GM12878 (cell line): Measurements from ENCODE around the gene CDC42SE1. TPM values are rescaled to one million over a fixed set of nuclear protein-coding genes. Genes with fewer than 3 reads are reported as not detected.

Experiments used
- CBX3 ChIP-seq: fragments of 200-600 bp; sonication (generic); IDR thresholded peaks from 2 replicates; pipeline ENCODE4 v1.6.1; 2016; ENCODE audit warnings: low read depth, borderline replicate concordance
- CBX5 ChIP-seq: sonication (generic); IDR thresholded peaks from 2 replicates; pipeline ENCODE4 v1.6.1; 2016; ENCODE audit warnings: low read depth, moderate library complexity, mild to moderate bottlenecking, inconsistent platforms
- CHD2 ChIP-seq: IDR thresholded peaks from 2 replicates; pipeline ENCODE4 v1.6.1; 2011; ENCODE audit warnings: low read depth, low read length, improper control_type of control experiment, borderline replicate concordance
- CHD4 ChIP-seq: fragments of 200-600 bp; sonication (generic); IDR thresholded peaks from 2 replicates; pipeline ENCODE4 v1.6.1; 2016; ENCODE audit warnings: mild to moderate bottlenecking
- EED ChIP-seq: sonication (generic); IDR thresholded peaks from 2 replicates; pipeline ENCODE4 v1.6.1; 2016; ENCODE audit warnings: antibody characterized with exemption, low read depth
- EZH2 ChIP-seq: IDR thresholded peaks from 2 replicates; pipeline ENCODE4 v1.6.1; 2012; ENCODE audit warnings: low read depth, mild to moderate bottlenecking, control low read depth, inconsistent platforms, low read length, borderline replicate concordance; ENCODE audit not compliant: control insufficient read depth
- HCFC1 ChIP-seq: fragments of 150-350 bp; IDR thresholded peaks from 2 replicates; pipeline ENCODE4 v1.6.1; 2014; ENCODE audit warnings: low read length
- MEF2B ChIP-seq: fragments of 450-650 bp; IDR thresholded peaks from 2 replicates; pipeline ENCODE4 v1.6.1; 2018; ENCODE audit warnings: mild to moderate bottlenecking, moderate library complexity; ENCODE audit not compliant: partially characterized antibody, poor library complexity, severe bottlenecking
- MTA2 ChIP-seq: fragments of 450-650 bp; IDR thresholded peaks from 2 replicates; pipeline ENCODE4 v1.6.1; 2016; ENCODE audit warnings: low read depth, mild to moderate bottlenecking, moderate library complexity
- NFYA ChIP-seq: IDR thresholded peaks from 2 replicates; pipeline ENCODE4 v1.6.1; 2011; ENCODE audit warnings: low read depth, mild to moderate bottlenecking, low read length, improper control_type of control experiment, borderline replicate concordance
- NFYB ChIP-seq: IDR thresholded peaks from 2 replicates; pipeline ENCODE4 v1.6.1; 2011; ENCODE audit warnings: low read depth, mild to moderate bottlenecking, low read length, improper control_type of control experiment, moderate library complexity; ENCODE audit not compliant: insufficient read depth
- NR2C1 ChIP-seq: fragments of 450-650 bp; IDR thresholded peaks from 2 replicates; pipeline ENCODE4 v1.6.1; 2017; ENCODE audit warnings: antibody characterized with exemption, mild to moderate bottlenecking, moderate library complexity
- NR2C2 ChIP-seq: IDR thresholded peaks from 2 replicates; pipeline ENCODE4 v1.6.1; 2011; ENCODE audit warnings: borderline replicate concordance, low read depth; ENCODE audit not compliant: control insufficient read depth, insufficient read length
- NR2F1 ChIP-seq: fragments of 450-650 bp; conservative IDR thresholded peaks from 2 replicates; pipeline ENCODE4 v1.6.1; 2017; ENCODE audit warnings: mild to moderate bottlenecking
- RBBP5 ChIP-seq: fragments of 200-600 bp; sonication (generic); conservative IDR thresholded peaks from 2 replicates; pipeline ENCODE4 v1.6.1; 2016
- RUNX3 ChIP-seq: IDR thresholded peaks from 2 replicates; pipeline ENCODE4 v1.6.1; 2012; ENCODE audit warnings: low read length, inconsistent platforms
- SP1 ChIP-seq: IDR thresholded peaks from one replicate; pipeline ENCODE4 v1.6.1; 2011; ENCODE audit warnings: low read depth, low read length
- TCF3 ChIP-seq: IDR thresholded peaks from 2 replicates; pipeline ENCODE4 v1.6.1; 2012; ENCODE audit warnings: low read depth, mild to moderate bottlenecking, low read length, borderline replicate concordance; ENCODE audit not compliant: insufficient read depth
- YY1 ChIP-seq: IDR thresholded peaks from 2 replicates; pipeline ENCODE4 v1.6.1; 2011; ENCODE audit warnings: low read depth, mild to moderate bottlenecking, low read length
- ZNF24 ChIP-seq: fragments of 450-650 bp; IDR thresholded peaks from 2 replicates; pipeline ENCODE4 v1.6.1; 2017; ENCODE audit warnings: antibody characterized with exemption, mild to moderate bottlenecking
- ZNF622 ChIP-seq: fragments of 450-650 bp; IDR thresholded peaks from 2 replicates; pipeline ENCODE4 v1.6.1; 2017; ENCODE audit warnings: mild to moderate bottlenecking, inconsistent platforms
- polyA plus RNA-seq, 11 experiments: library from polyadenylated mRNA; depleted of rRNA in 4 of 11; unstranded in 6 of 11; stranded (reverse) in 5 of 11; fragments of >200 nt; fragmentation: Nextera tagmentation in 4 of 11; fragmentation: Illumina TruSeq in 1 of 11; extraction: Ambion mirVana in 4 of 11; extraction: Trizol in 1 of 11; gene quantifications; 1 replicate in 1 of 11; 2 replicates in 10 of 11; pipeline versions ENCODE4 v1.2.1 to v1.2.3, GENCODE V29; 2011 to 2016; ENCODE audit warnings: inconsistent platforms in 2 of 11, missing spikeins in 2 of 11, low read depth in 1 of 11
- total RNA-seq, 4 experiments: library from RNA; depleted of rRNA in 3 of 4; stranded (reverse); fragments of >200 nt in 3 of 4; fragmentation: Illumina TruSeq in 1 of 4; extraction: Trizol in 1 of 4; gene quantifications; 2 replicates each; pipeline versions ENCODE4 v1.2.1 to v1.2.3, GENCODE V29; 2013 to 2021
- TF ChIP-seq, protein P1 (sequence below): IDR thresholded peaks from 2 replicates; pipeline ENCODE4 v1.6.1; 2011; ENCODE audit warnings: borderline replicate concordance, low read depth, mild to moderate bottlenecking, moderate library complexity, low read length; ENCODE audit not compliant: insufficient read depth, poor library complexity, severe bottlenecking
- TF ChIP-seq, protein P2 (sequence below): IDR thresholded peaks from 2 replicates; pipeline ENCODE4 v1.6.1; 2012; ENCODE audit warnings: low read depth, low read length, improper control_type of control experiment
- TF ChIP-seq, protein P3 (sequence below): fragments of 450-650 bp; IDR thresholded peaks from 2 replicates; pipeline ENCODE4 v1.6.1; 2017; ENCODE audit warnings: mild to moderate bottlenecking, moderate library complexity

Gene CDC42SE1
- total and polyA plus RNA-seq, 10 of the 15 experiments (the other 5 are each of a cell fraction or from before 2014, with no cell fraction given) = 35.7 to 112 (median 74.3) TPM

DNA sequence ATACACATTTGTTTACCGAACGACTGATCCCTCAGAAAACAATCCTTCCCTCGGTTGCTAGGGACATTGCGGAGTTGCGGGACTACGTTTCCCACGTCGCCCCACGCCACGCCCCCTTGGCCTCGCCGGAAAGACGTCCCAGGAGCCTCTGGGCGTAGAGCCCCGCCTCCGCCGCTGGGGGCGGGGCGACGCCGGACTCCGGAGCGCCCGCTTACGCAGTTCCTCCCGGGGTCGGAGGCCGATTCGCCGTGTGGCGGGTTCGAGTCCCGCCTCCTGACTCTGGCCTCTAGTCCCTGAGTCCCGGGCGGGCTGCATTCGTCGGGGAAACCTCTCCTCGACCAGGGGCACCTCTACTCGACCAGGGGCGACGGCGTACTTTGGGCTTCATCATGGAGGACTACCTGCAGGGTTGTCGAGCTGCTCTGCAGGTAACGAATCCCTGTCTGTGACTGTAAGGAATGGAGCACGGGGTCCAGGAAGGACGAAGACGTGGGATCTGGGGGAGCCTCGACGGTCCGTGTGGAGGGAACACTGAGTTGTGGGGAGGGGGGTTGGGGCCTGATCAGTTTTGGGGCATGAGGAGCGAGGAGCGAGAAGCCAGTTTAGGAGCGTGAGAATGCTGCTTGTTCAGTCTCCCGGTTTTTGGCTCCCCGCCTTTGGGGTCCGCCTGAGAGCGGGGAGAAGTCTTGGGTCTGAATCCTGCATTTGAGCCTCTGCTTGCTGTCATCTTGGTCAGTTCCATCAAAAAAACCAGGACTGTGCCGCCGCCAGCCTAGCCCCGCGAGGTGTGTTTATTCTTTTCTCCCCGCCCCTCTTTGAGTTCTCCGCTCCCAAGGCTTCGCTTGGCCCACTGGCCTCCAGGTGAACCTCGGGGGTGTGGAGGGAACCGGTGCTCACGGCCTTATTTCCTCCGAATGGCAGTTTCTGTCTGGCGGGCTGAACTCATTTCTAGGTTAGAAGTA, 50.9 kb downstream of the CDC42SE1 start, which contains the start of gene PRUNE1 (continued):
- TF ChIP-seq EED (peak; percentile 9; the same call in 1 of the 2 replicates), HCFC1 (peak; percentile 87), RBBP5 (no peak), YY1 (no peak), MEF2B (no peak), TCF3 (no peak), ZNF622 (no peak), NR2C2 (no peak), MTA2 (0 out of 2 replicates have a peak, but pooled peaks have one; percentile 9), EZH2 (no peak), NR2C1 (peak; percentile 85), CBX5 (no peak), RUNX3 (no peak), SP1 (peak; percentile 89), NR2F1 (peak; percentile 94), CHD4 (no peak), CBX3 (no peak), ZNF24 (0 out of 2 replicates have a peak, but pooled peaks have one; percentile 3), CHD2 (peak; percentile 72; the same call in 1 of the 2 replicates), NFYB (no peak), NFYA (no peak)
- TF ChIP-seq, protein P1, sequence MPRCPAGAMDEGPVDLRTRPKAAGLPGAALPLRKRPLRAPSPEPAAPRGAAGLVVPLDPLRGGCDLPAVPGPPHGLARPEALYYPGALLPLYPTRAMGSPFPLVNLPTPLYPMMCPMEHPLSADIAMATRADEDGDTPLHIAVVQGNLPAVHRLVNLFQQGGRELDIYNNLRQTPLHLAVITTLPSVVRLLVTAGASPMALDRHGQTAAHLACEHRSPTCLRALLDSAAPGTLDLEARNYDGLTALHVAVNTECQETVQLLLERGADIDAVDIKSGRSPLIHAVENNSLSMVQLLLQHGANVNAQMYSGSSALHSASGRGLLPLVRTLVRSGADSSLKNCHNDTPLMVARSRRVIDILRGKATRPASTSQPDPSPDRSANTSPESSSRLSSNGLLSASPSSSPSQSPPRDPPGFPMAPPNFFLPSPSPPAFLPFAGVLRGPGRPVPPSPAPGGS = no peak
- TF ChIP-seq, protein P2, sequence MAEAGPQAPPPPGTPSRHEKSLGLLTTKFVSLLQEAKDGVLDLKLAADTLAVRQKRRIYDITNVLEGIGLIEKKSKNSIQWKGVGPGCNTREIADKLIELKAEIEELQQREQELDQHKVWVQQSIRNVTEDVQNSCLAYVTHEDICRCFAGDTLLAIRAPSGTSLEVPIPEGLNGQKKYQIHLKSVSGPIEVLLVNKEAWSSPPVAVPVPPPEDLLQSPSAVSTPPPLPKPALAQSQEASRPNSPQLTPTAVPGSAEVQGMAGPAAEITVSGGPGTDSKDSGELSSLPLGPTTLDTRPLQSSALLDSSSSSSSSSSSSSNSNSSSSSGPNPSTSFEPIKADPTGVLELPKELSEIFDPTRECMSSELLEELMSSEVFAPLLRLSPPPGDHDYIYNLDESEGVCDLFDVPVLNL = no peak
- TF ChIP-seq, protein P3, sequence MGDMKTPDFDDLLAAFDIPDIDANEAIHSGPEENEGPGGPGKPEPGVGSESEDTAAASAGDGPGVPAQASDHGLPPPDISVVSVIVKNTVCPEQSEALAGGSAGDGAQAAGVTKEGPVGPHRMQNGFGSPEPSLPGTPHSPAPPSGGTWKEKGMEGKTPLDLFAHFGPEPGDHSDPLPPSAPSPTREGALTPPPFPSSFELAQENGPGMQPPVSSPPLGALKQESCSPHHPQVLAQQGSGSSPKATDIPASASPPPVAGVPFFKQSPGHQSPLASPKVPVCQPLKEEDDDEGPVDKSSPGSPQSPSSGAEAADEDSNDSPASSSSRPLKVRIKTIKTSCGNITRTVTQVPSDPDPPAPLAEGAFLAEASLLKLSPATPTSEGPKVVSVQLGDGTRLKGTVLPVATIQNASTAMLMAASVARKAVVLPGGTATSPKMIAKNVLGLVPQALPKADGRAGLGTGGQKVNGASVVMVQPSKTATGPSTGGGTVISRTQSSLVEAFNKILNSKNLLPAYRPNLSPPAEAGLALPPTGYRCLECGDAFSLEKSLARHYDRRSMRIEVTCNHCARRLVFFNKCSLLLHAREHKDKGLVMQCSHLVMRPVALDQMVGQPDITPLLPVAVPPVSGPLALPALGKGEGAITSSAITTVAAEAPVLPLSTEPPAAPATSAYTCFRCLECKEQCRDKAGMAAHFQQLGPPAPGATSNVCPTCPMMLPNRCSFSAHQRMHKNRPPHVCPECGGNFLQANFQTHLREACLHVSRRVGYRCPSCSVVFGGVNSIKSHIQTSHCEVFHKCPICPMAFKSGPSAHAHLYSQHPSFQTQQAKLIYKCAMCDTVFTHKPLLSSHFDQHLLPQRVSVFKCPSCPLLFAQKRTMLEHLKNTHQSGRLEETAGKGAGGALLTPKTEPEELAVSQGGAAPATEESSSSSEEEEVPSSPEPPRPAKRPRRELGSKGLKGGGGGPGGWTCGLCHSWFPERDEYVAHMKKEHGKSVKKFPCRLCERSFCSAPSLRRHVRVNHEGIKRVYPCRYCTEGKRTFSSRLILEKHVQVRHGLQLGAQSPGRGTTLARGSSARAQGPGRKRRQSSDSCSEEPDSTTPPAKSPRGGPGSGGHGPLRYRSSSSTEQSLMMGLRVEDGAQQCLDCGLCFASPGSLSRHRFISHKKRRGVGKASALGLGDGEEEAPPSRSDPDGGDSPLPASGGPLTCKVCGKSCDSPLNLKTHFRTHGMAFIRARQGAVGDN = 0 out of 2 replicates have a peak, but pooled peaks have one; percentile 8
